HG03432 (cell line): ENCODE measurements around the gene FRMD4B.
"Not testable (repeated sequence)": the region's sequence is repeated elsewhere in the genome, so short reads cannot be mapped to it uniquely, and the experiment has no call there.

Experiments used
- ATAC-seq: cut with Tn5 transposase; IDR thresholded peaks from one replicate; pipeline ENCODE4 v1.9.1; 2021; ENCODE audit warnings: mild to moderate bottlenecking, moderate library complexity; ENCODE audit not compliant: unreplicated experiment

FRMD4B gene

DNA sequence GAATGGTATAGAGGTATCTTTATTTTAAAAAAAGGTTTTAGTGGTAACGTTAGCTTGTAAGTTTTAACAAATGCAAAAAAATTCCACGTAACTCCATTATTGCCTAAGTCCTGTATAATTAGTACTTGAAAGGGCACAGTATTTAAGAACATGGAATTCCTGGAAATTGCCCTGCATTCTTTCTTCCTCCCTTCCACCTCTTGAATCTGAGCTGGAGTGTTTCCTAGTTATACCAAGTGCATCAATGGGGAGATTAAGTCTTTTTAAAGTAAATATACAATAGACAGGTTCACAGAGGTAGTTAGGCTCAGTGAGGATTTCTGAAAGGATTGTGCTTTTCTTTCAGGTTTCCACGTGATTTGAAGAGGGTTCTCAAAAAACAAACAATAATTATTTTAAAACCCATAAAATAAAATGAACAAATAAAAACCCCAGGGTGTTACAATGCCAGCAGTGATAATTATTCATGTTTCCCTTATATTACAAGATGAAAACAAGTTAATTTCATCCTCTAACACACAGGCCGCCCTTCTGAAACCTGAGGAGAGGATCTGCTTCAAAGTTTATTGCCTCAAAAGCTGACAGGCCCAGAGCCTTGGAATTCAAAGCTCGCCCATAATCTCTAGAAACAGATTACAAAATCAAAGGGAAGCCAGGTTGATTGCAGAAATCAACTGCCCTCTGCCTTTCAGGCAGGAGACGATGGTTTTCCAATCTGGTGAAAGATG lies 134.6 kb downstream of the FRMD4B start:
- ATAC-seq, result no peak

DNA sequence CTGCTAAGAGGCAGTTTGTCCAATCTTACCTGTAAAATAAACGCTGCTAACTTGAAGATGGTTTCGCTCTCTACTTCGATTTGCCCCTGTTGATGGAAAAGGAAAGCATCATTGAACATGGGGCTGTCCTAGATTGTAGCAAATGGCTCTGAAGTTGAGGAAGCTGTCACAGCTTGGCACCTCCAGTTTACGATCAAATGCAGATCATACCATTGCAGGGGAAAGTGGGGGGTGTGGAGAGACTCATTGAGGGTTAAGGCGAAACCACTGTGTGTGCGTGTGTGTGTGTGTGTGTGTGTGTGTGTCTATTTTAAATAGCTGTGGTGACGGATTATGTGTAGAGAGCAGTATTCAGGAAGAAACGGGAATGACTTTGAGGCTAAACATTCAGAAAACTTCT lies 135.9 kb downstream of the FRMD4B start:
- ATAC-seq, result no peak

DNA sequence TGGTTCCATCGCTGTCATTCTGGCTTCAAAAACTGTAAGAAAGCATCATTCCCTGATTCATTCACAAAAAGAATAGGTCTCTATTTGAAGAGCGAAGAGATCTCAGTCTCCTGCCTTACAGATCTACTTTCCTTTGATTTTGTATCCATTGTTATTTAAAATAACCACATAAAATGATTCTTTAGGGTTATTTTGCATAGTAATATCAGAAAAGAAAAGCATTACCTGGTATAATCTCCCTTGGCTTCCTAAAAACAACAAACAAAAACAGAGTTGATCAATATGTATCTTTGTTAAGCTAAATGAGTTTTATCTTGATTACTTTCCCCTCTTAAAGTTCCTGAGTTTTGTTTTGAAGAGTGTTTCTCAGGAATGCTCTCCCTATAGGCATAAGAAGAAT lies 136.9 kb downstream of the FRMD4B start:
- ATAC-seq, result no peak

DNA sequence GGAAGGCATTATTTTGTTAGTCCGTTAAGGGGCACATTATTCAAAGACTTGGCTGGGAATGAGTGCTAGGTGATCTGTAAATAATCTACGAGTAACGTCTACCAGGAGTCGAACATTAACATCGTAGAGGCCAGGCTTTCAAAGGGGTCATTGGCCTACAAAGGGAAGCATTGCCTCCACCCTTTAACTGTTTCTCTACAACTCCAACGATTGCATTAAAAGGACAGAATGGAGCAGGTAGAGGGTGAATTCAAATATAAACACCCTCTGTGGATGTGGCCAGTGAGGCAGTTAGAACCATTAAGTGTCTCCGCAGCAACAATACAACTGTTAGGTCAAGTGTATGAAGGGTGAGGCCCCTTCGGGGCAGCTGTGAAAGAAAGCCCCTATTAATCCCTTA lies 137.5 kb downstream of the FRMD4B start:
- no peak for ATAC-seq

DNA sequence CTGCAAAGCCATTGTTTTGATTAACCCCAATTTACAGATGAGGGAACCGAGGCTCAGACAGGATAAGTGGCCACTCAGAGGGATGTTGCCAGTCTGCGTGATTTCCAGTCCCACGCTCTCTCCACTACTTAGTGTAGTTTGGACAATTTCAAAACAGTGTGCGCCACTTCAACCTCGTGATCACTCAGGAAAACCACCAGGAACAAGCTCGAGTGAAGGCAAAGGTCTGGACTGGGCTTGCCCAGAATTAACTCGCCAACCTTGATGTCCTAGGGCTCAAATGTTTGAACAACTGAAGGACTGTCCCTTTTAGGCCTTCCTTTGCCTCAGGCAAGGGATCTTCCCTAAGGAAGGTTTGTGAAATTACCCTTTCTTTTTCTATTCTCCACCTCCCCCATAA lies 139.3 kb downstream of the FRMD4B start:
- no peak for ATAC-seq

DNA sequence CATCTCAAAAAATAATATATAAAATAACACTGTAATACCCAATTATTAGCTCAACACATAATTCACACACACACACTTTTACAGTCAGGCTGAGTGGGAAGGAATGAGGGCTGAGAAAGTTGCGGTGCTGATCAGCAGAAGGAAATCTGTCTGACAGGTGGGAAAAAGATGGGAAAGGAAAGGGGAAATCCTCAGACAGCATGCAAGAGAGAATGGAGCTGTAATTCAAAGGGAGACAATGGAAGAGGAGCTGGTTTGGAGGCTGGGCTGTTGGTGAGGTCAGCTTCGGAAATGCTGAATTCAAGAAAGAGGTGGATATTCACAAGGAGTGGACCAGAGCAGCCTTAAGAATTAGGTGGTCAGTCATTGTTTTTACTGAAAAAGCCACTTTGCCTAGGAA lies 141.8 kb downstream of the FRMD4B start:
- ATAC-seq, result no peak

DNA sequence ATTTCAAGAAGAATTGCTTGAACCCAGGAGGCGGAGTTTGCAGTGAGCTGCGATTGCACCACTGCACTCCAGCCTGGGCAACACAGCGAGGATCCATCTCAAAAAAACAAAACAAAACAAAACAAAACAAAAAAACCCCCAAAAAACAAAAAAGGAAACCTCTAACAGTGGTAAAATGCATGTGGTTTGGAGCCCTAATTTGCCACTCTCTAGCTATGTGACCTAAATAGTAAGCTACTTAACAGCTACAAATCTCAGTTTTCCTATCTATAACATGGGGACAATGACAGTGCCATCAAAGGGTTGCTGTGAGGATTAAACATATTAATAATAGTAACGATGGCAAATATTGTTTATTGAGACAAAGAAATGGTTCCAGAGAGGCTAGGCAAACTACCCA lies 144.1 kb downstream of the FRMD4B start:
- no peak for ATAC-seq

DNA sequence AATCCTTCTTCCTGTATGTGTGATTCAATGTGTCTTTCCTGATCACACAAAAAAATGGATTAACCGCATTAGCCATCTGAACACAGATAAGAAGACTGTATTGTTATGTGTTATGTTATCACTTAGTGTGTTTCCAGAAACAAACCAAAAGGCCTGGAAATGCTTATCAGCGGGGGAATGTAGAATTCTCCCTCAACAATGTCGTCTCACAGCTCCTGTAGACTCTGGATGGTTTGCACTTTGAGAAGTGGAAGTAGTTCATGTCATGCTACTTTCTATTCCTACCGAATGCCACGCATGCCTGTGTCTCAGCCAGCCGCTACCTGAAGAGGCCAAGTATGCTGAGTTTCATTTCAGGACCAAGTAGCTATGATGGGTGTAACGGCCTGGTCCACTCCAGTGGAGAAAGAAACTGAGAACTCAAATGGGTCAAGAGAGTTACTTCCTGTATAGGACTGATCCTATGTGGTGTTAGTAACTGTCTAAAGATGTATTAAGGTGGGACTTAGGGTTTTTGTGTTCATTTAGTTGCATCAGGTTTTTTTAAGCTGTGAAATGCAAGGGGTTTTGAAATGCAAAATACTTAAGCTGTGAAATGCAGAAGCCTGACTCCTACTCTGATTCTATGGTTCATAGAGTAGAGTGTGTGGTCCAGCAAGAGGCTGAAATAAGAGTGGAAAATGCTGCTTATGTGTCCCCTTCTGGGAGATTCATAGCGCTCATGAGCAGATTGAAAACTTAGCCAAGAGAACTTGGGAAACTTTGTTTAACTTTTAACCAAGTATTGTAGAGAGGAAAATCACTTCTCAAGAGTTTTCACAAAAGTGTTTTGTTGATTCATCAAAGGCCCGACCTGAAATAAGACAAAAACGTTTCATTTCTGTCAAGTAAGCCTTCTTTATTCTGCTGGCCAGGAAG lies 145.0 kb downstream of the FRMD4B start:
- ATAC-seq, result no peak

DNA sequence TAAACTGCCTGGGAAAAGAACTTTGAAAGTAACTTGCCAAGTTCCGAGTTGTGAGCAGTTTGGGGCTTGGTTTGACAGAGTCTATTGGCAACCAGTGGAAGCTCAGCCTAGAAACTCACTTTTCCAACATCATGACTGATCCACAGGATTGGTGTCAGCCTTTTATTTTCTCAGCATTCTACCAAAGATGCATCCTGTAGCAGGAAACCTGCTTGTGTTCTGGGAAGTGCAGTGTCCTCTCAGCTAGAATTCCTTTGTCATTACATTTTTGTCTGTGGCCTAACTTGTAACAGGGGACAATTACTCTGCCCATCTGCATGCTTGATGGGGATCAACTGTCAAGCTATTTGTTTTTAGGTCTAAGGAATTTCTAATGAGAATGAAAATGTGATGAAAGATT lies 146.8 kb downstream of the FRMD4B start:
- ATAC-seq, result no peak

DNA sequence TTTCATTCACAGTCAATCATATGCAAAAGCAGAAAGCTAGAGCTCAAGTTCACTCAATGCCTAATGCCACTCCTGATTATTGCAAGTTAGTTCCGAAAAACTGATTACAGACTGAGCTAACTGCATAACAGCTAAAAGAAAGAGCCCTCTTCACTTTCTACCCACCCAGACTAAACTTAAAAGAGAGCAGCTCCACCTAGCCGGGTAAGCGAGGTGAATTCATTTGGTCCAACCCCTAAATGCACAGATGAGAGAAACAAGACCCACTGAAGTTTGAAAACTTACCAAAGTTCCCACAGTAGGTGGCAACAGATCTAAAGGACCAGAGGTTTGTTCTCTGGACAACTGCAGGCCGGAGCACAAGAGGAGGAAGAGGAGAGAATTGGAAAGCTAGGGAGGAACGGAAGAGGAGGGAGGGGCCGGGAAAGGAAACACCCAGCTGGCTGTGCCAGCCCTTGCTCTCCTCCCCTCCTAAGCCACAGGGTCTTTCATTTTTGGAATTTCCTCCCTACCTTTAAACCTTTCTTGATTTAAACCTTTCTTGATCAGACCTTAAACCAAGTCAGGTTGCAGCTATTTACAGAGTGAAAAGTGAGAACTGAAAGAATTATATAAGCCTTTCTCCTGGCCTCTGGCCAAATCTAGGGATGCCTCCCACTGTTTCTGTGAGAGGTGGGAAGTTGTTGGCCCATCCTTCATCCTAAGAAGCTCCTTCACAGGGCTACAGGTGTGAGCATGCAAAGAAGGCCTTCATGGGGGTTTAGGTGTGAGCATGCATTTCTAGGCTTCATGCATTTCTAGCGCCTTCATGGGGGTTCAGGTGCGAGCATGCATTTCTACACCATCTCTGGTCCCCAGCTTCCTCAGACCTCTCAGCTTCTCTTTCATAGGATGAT lies 148.8 kb downstream of the FRMD4B start:
- ATAC-seq, result no peak

DNA sequence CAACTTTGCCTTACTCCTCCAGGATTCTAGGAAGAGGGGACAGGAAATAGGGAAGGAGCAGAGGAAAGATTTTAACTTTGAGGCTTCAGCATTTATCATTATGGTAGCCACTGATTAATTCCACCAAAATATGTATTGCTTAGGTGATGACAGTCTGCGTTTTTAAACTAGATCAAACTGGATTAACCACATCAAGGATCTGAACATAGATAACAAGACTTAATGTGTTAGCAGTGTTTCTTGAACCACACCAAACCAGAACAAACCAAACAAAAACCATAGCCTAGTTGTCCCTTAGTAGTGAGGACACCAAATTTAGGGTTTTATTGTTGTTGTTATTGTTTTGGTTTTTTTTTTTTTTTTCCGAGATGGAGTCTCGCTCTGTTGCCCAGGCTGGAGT lies 150.0 kb downstream of the FRMD4B start:
- ATAC-seq, result no peak

DNA sequence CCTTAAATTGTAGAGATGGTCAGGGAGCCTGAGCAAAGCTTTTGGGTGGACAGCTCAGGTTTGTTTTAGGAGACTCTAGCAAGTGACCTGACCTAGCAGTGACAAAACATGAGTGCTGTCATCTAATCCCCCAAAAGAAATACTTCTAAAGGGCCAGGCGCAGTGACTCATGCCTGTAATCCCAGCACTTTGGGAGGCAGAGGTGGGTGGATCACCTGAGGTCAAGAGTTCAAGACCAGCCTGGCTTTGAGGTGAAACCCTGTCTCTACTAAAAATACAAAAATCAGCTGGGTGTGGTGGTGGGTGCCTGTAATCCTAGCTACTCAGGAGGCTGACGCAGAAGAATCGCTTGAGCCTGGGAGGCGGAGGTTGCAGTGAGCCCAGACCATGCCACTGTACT lies 150.7 kb downstream of the FRMD4B start:
- ATAC-seq, result not testable (repeated sequence)

DNA sequence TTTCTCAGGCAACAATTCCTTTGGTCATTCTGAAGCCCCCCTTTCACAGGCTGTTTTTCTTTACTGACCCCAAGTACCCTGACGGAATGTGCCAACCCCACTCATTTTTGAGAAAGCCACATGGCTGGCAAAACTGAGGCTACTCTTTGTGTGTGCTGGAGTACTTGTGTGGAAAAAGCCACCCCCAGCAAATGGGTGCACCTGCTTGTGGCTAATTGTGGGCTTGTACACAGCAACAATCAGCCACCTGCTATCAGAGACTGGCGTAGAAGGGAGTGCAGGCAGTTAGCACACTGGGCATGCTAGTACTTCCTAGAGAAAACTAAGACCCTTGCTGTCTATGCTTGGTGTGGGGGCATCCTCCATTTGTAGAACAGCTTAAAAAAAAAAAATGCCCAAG lies 153.4 kb downstream of the FRMD4B start:
- no peak for ATAC-seq

DNA sequence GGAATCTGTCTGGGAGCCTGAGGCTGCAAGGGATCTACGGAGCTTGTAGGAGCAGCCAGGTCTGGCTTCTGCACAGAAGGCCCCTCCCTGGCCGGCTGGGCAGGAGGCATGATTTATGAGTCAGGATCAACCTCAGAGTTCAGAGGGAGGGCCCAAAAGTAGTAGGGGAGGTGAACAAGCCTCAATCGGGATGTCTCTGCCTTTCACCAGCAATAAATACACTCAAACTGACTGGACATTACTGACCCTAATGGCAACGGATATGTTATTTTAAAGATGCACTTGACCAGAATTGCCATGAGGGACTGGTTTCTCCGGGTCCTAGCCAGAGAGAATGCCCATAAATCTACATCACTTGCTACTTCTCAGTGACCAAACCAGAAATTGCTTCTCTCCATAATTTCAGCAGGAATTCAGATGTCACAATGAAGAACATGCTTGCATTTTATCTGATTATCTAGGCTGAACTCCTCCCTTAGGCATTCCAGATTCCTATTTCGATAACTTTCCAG lies 153.9 kb downstream of the FRMD4B start:
- ATAC-seq, result no peak

DNA sequence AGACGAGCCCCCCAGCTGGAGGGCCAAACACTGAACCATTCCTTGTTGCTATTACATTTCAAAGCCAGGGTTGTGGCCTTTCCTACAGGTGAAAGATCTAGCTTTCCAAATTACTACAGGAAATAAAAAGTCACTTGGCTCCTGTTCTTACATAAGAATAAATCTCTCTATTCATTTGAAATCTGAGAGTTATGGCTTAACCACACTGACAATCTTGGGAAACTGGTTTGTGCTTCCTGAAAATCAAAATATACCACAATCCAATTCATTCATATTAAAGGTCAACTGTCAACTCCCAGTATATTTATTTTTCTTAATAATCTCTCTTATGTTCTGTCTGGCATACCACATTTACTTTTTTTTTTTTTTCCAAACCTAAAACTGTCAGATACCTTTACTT lies 159.8 kb downstream of the FRMD4B start:
- ATAC-seq, result no peak

DNA sequence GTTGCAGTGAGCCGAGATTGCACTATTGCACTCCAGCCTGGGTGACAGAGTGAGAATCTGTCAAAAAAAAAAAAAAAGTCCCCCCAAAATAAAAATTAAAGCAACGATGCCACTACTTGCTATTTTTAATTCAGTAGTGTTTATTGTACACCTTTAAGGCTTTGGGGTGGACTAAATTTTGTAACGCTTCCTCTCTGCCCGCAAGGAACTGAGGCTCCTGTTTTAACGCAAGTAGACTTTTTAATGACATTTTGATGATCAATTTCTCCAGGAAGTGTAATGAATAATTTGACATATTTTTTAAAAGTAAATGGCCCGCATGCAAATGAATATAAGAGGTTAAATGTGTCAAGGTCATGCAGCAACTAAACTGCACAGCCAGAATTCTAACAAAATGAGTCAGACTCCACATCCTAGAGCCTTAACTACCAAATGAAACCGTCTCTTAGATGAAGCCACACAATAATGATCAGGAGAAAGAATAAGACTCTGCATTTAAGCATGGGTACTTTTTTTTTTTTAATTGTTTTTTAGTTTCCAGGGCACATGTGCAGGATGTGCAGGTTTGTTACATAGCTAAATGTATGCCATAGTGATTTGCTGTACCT lies 166.7 kb downstream of the FRMD4B start:
- ATAC-seq, result no peak

DNA sequence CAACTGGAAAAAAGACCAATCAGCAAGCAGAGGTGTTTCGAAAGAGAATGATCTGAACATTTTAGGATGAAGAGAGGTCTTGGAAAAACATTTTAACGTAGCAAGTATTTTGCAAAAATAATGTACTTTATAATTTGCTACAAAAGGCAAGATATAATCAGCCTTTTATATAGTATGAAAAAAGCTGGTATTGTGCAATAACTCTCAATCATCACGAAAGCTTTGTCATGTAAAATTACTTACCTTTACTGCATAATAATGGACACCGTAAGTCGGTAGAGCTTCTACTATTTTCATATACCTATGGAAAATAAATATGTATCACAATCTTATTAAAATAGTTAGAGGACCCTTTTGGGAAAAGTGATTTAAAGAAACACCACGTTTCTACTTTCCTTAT lies 167.8 kb downstream of the FRMD4B start:
- no peak for ATAC-seq

DNA sequence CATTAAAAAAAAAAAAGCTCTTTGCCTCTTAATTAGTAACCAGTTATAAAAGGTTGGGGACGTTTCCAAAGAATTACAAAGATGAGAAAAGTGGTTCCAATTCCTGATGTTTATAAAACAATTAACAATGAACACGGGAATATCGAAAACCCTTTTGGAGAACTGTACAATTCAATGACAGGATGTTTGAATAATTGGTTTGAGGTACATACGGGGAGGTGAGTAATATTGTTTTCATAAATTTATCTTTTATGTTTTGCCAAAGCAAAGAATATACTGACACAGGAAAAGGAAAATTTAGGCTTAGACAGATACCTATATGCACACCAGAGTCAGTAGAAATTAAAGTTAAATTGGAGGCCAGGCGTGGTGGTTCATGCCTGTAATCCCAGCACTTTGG lies 168.9 kb downstream of the FRMD4B start:
- no peak for ATAC-seq

DNA sequence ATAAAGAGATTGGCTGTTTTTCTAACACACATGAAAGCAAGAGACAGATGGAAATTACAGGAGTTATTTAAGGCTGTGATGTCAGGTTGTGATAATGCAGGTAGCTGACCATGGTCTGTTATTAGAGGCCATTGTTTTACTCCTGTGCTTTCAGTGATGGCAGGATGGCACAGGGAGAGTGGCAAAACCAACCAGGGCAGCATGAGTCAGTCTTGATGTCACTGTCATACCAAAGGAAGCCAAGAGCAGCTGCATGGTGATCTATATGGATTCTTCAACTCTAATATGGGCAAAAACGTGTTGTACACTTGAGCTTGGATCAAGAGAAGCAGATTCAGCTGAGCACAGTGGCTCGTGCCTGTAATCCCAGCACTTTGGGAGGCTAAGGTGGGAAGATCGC lies 171.6 kb downstream of the FRMD4B start:
- ATAC-seq, result no peak

DNA sequence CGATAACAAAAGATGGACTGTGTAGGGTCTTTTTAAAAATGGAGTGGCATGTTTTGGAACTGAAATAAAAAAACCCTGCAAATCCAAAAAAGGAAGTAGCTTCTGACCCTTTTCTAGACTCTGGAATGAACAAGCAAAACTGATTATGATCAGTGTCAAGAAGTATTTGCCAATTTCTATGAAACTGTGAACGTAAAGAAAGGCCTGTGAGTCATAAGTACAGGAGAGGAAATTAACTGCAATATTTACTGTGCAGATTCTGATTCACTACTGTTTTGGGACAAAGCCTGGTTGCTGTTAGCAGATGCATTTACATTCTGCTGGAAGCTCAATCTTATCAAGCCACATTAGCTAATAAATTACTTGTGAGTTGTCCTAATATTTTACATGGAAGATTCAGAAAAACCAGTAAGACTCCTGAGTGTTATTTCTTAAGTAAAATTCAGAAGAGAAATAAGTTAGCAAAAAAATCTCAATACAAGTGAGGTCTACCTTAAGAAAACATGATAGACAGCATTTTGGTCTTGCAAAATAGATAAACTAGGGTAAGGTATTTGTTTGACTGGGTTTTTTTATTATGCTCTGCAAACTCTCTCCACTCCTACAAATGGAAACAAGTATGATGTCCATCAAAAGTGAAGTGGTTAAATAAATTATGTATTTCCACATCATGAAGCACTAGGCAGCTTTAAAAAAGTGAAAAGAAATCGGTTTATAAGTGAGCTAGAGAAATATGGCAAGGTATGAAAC lies 173.3 kb downstream of the FRMD4B start:
- ATAC-seq, result peak; percentile 90
